ENCODE data around the gene PTTG2.

DNA sequence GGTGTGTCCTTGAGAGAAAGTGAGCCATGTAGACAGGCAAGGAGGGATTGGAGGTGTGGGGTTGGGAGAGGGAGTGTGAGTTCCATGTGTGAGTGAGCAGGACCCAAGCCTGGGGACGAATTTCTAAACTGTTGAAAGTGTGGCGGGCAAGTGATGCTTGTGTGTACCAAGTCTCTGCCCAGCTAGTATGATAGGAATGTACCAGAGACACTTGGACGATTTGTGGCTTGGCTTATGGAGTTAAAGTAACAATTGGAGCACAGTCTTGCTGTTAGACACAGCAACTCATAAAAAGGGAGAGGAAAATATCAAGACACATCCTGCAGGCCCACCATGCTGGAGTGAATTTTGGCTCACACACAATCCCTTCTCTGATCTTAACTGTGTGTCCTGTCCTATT lies 8.5 kb downstream of the PTTG2 start:
- TF ChIP-seq EP300 (IDR thresholded peaks at IDR 0.05) = no peak
- TF ChIP-seq POLR2AphosphoS5 (IDR thresholded peaks at IDR 0.05) = no peak

All from upper lobe of left lung (tissue), 4 donors.